K562 treated with DMSO at 1 percent for 4 hours (cell line): ENCODE data around the gene ARL14. TPM values are rescaled to one million over a fixed set of nuclear protein-coding genes. Genes with fewer than 3 reads are reported as not detected.

Experiments used
- total RNA-seq: library from RNA; unstranded; fragments of 300-600 nt; gene quantifications from 2 replicates; pipeline ENCODE4 v1.2.3, GENCODE V29; 2022; ENCODE audit not compliant: insufficient read depth

ARL14 gene
- total RNA-seq: not detected in 2 replicates

GRCh38 chr3:160676547-160677303 lies at the start of gene ARL14:
Gene ARL14, plus strand, starts transcription at chr3:160677160. Its CDS starts 187 bp downstream, at chr3:160677347.

Other genes with a start within 250 kb of the ARL14 start
- 16.6 and 22.8 TPM in 2 replicates for gene TRIM59, start 227.4 kb upstream of the ARL14 start, total RNA-seq
- gene KPNA4, start 111.6 kb upstream of the ARL14 start, total RNA-seq: 9.4 and 14.6 TPM in 2 replicates
- gene PPM1L, start 79.1 kb downstream of the ARL14 start, total RNA-seq: not detected in 2 replicates